ENCODE results near the gene MBTPS1.

MBTPS1 gene

DNA sequence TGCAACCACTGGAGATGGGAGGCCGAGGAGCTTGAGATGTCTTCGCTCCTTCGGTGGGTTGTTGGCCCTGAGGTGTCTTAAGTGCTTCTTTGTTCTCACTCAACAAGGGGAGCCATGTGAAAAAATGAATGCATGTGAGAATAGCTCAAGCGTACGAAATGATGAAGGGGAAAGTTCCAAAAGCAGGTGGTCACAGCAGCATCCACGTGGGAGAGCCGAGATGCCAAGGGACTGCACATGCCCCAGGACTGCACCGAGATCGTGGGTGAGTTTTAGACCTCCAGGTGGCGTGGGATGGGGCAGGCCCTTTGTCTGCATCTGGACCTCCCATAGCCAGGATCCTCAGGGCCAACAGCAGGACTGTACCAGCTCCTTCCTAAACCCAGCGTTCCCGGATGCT lies 82.2 kb downstream of the MBTPS1 start:
- DNase-seq (ENCODE audit: low read depth), result no peak

DNA sequence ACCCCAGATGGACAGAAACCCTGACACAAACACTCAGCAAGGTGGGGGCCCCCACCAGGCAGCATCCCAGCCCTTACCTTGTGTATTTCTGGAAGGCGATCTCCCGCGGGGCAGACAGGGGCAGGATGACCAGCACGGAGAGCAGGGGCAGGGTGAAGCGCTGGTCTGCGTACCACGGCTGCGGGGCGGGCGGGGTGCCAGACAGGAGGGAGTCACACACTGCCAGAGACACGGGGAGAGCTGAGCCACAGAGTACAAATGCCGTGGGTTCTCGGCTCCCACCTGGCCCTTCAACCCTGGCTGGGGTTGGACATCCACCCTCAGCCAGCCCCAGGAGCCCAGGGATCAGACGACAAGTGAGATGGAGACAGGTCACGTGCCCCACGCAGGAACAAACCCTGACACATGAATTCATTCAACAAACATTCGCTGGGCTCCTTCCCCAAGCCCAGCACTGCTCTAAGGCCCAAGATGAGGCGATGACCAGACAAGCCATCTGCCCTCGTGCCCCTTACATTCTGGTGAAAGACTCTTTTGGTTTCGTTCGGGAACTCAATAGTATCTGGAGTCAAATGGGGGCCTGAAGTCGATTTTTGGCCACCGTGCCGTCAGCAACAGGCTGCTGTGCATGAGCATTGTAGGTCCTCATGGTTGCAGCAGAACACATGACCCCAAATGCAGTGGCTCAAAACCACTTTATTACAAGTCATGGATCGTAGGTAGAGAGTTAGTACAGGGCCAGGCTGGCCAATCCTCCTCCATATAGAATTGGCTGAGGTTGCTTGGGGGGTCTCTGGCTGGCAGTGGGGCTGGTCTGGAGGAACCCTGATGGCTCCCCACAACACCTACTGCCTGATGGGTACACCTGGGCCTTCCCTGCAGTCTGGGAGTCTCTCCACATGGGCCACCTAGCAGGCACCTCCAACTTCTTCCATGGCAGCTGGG lies 83.2 kb downstream of the MBTPS1 start:
- no peak for DNase-seq (ENCODE audit: low read depth)

DNA sequence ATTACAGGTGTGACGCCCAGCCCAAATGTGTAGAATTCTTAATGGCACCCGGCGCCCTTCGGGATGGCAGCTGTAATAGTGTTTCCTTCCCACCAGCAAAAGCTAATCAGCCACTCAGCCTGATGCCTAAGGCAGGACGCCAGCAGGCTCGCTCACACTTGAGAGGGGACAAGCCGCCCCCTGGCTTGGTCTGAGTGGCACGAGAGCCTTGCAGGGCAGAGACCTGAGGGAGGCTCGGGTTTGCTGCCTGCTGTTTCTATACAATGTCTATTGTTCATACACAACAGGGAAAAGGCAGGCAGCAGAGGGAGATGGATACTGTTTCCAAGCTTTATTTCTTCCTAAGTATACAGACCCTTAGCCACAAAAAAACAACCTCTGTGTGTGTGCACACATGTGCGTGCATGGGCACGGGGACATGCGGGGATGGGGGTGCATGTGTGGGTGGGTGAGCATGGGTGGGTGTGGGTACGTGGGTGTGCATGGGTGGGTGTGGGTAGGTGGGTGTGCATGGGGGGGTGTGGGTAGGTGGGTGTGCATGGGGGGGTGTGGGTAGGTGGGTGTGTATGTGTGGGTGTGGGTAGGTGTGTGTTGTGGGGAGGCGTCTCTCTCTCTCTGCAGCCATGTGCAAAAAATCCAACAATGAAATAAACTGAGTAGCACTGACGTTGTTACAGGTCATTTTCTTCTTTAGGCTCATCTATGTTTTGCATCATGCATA lies 84.1 kb downstream of the MBTPS1 start:
- DNase-seq (ENCODE audit: low read depth), result no peak

DNA sequence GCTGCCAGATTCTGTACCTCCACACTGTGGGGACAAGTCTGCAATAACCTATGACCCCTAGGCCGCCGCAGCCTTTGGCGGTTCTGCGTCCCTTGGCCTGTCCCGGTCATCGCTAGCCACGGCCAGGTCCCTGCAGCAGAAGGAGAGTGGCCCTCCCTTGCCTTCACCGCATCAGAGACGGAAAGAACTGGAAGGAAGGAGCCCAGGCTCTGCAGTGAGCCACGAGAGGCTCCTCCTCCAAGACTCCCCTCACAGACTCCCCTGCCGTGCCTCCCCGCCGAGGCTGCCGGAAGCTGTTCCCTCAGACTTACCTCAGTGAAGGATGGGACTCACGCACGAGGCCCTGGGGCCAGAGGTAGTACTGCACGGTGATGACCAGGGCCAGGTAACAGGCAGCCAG lies 85.2 kb downstream of the MBTPS1 start:
- no peak for DNase-seq (ENCODE audit: low read depth)

DNA sequence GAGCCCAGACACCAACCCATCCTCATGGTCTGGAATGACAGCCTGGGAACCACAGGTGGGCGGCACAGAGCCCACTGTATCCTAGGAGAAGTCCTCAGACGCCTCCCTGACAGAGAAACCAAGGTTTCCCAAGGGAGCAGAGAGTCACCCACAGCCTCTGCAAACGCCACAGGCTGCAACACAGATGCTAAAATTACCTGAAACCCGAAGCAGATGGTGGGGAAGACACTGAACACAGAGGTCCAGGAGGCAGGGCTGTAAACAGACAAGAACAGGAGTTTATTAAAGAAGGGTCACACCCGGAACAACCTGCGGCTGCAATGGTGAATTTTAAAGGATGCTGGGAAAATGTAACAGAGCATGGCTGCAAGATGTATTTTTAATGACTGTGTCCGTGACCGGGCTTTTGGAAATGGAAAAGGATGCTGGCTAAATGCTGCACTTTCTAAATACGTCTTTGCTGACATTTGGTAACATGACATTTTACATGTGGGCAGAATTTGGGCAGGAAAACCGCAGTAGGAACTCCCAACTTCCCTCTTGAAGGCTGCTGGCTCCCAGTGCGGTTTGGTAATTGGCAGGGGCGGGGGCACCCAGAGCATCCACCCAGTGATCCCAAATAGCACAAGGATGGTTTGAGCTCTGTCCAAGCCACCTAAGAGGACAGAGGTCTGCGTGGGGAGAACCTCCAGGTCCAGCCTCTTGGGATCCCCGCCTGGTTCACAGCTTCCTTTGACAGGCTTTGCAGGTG lies 87.3 kb downstream of the MBTPS1 start:
- no peak for DNase-seq (ENCODE audit: low read depth)

DNA sequence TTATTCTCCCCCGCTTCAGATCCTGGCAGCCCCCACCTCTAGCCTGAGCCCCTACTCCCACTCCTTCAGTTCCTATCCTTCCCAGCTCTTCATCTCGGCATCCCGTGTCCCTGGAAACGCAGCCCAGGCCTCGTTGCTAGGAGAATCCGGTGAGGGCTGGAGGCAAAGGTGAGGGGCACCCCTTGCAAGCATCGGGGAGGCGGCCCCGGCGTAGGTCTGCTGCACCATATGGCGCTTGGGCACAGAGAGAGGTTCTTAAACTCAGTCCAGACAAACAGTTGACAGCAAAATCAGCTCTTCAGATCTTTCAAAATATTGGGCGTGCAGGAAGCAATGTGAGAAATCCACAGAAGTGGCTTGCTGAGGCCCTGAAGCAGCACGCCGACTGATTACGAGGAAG lies 89.1 kb downstream of the MBTPS1 start:
- DNase-seq (ENCODE audit: low read depth), result no peak

DNA sequence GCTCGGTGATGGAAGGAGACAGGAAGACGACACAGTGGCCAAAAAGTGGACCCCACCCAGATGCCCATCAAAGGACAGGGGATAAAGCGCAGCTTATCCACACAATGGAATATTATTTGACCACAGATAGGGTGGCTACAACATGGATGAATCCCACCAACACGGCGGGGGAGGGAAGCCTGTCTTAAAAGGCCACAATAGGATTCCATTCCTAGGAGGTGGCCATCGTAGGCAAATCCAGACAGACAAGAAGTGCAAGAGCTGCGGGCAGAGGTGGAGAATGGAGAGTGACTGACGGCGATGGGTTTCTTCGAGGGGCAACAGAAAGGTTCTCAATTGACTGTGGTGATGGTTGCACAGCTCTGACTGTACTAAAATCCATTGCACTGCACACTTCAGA lies 90.1 kb downstream of the MBTPS1 start:
- DNase-seq (ENCODE audit: low read depth), result no peak

DNA sequence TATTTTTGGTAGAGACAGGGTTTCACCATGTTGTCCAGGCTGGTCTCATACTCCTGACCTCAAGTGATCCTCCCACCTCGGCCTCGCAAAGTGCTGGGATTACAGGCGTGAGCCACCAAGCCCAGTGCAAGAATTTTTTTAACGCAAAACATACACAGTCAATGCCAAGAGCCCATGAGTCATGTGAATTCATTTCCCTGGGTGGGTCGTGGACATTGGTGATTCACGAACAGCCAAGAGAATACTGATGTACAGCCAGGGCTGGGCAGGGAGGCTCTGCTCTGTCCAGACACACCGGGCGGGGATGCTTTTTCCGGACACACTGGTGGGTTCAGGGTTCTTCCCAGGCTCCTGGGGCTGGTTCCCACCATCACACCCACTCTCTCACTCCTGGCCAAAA lies 91.9 kb downstream of the MBTPS1 start:
- DNase-seq (ENCODE audit: low read depth), result no peak

DNA sequence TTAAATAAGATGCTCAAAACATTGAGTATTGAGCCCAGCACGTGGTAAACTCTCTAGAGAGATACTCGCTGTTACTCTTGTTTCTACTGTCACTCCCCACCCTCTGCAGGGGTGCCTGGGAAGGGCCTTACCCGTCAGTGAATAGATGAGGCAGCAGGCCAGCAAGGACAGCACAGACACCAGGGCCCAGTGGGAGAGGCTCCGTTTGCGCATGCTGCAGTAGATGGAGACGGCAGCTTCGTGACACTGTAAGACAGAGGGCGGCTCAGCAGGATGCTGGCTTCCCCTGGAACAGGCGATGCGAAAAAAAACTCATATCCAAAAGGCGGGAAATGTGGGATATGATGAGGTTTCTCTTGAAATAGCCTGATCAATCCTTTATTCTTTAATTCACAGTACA lies 94.1 kb downstream of the MBTPS1 start:
- no peak for DNase-seq (ENCODE audit: low read depth)

DNA sequence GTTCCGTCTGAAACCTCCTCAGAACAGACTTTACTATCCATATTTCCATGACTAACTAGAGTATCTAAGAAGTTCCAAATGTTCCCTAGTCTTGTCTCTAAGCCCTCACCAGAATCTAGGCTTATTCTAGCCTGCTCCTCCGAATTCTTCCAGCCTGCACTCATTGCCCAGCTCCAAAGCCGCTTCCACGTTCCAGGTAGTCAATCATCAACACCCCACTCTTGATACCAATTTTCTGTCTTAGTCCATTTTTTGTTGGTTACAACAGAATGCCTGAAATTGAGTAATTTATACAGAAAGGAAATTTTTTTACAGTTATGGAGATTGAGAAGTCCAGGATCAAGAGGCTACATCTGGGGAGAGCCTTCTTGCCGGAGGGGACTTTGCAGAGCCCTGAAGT lies 95.3 kb downstream of the MBTPS1 start:
- DNase-seq (ENCODE audit: low read depth), result no peak

DNA sequence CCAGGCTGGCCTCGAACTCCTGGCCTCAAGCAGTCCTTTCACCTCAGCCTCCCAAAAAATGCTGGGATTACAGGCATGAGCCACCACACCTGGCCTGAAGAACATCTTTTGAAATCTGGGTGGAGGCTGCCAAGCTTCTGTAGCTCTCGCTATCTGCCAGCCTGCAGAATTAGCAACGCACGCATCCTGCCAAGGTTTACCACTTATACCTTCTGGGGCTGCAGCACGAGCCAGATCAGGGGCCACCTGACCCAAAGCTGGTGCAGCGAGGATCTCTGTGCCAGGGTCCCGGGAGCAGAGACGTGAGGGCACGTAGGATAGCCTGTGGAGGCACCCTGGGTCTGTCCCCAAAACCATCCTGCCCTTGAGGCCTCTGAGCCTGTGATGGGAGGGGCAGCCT lies 96.4 kb downstream of the MBTPS1 start:
- DNase-seq (ENCODE audit: low read depth), result no peak

DNA sequence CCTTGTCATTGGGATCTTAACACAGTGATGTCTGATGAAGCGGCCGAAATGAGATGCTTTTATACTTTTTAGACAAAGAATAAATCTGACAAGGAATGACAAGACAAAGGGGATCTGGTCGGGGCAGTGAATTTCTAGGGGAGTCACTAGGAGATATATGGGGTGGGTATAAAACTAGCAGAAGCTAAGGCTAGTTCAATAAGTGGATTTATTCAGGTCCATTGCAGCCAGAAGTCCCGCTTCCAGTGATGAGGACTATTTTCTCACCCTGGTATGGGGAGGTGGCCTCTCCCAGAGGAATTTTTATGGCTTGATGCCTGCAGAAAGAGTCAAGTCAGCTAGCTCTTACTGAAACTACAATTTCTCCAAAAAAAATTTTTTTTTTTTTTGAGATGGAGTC lies 98.0 kb downstream of the MBTPS1 start:
- DNase-seq (ENCODE audit: low read depth), result no peak

DNA sequence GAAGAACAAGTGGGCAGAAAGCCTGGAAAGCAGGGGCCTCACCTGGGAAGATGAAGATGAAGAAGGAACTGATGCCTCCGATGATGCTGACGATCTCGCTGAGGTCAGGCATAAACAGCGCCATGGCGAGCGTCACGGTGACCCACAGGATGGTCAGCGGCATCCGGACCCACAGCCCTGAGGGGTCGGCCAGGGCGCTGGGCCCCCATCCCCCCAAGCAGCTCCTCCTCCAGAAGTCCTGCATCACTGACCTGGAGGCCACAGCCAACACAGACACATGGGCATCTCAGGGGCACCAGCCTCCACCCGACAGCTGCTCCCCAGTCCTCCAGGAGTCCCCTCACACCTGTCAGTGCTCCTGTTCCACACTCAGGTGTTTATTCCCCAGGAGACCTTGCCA lies 100.3 kb downstream of the MBTPS1 start:
- DNase-seq (ENCODE audit: low read depth), result no peak

DNA sequence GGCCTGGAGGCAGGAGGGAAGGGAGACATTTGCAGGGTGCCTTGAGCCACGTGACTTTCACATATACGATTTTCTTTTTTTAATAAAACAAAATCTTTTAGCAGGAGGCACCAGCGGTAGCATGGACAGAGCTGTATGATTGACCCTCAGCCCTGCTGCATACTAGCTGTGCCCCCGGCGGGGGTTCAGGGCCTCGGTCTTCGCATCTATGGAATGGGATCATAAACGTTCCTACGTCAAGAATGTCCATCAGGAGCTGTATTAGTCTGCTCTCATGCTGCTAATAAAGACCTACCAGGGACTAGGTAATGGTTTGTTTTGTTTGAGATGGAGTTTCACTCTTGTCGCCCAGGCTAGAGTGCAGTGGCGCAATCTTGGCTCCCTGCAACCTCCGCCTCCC lies 101.3 kb downstream of the MBTPS1 start:
- no peak for DNase-seq (ENCODE audit: low read depth)

DNA sequence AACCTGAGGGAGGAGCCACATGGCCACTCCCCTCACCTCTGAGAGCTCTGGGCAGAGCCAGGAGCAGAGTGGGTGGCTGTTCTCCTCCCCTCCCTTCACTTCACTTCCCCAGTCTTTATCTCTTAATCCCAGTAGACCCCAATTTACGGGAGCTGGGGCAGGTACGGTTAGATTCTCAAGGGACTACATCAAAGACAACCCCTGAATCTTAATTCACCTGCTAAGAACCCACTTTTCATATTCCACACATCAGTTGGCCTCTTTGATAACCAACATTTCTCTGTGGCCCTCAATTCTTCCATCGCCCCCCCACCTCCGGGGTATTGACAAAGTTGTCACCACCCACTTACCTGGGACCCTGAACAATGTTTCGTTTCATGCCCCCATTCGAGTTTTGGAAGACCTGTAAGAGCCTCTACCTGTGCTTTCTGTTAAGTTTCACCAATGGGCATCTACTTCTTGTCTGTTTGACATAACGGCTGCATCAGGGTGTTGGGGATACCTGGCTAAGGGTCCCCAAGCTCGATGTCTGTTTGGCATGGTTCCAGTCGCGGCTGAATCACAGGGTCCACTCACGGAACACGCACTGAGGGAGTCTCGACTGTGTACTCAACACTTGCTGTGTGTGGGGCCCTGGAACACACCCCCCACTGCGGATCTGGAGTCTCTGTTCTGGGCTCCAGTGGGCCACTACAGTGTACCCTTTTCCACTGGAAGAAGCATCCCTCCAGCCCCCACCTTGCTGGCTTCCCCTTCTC lies 102.0 kb downstream of the MBTPS1 start:
- DNase-seq (ENCODE audit: low read depth), result no peak

DNA sequence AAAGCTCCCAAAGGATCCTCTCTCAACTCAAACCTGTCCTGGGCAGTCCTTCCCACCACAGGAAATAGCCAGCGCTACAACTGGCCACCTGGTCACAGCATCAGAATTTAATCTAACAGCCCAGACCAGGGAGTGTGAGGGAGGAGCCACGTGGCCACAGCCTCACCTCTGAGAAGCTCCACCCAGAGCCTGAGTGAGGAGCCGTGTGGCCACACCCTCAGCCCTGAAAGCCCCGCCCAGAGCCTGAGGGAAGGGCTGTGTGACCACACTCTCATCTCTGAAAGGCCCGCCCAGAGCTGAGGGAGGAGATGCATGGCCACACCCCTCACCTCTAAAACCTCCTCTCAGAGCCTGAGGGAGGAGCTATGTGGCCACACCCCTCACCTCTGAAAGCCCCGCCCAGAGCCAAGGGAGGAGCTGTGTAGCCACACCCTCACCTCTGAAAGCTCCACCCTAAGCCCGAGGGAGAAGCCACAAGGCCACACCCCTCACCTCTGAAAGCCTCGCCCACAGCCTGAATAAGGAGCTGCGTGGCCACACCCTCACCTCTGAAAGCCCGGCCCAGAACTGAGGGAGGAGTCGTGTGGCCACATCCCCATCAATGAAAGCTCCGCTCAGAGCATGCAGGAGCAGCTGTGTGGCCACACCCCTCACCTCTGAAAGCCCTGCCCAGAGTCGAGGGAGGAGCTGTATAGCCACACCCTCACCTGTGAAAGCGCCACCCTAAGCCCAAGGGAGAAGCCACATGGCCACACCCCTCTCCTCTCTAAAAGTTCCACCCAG lies 102.8 kb downstream of the MBTPS1 start:
- DNase-seq (ENCODE audit: low read depth), result peak; percentile 47

DNA sequence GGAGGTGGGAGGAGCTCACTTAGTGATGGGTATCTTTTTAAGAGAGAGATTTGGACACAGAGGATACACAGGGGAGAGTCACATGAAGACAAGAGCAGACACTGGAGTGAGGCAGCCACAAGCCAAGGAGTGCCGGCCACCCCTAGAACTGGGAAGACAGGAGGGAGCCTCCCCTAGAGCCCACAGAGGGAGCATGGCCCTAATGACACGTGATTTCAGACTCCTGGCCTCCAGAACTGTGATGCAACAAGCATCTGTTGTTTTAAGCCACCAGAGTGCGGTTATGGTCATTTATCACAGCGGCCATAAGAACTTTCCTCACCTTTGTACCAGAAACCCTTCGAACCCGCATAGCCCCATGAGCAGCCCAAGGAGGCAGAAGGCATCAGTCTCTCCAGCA lies 107.5 kb downstream of the MBTPS1 start:
- no peak for DNase-seq (ENCODE audit: low read depth)

DNA sequence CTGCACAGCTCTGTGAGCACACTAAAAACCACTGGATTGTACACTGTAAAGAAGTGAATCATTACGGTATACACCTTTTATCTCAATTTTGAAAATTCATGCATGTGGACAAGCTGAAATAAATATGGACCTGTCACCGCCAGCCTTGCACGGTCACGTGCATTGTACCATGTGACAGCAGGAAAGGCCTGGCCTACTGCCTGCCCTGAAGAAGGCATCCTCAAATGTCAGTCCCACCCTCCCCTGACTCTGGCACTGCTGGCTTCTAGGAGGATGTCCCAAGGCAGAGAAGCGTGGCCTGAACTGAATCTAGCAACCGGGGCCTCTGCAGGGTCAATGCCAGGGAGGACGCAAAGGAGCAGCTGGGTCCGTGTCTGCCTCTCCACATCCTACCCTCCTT lies 108.8 kb downstream of the MBTPS1 start:
- no peak for DNase-seq (ENCODE audit: low read depth)

DNA sequence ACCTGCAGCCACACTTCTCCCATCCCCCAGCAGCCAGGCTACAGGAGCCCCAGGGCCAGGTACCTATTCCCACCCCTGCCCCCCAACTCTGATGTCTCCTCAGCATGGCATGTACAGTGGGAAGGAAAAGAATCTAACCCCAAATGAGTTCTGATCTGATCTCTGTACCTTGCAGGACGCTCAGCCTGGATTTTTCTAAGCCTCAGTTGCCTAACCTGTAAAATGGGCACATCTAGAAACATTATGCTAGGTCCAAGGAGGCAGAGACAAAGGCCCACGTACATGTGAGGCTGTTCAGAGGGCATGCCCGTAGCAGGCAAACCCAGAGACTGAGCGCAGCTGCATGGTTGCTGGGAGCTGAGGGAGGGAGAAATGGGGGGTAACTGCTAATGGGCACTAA lies 109.2 kb downstream of the MBTPS1 start:
- no peak for DNase-seq (ENCODE audit: low read depth)

DNA sequence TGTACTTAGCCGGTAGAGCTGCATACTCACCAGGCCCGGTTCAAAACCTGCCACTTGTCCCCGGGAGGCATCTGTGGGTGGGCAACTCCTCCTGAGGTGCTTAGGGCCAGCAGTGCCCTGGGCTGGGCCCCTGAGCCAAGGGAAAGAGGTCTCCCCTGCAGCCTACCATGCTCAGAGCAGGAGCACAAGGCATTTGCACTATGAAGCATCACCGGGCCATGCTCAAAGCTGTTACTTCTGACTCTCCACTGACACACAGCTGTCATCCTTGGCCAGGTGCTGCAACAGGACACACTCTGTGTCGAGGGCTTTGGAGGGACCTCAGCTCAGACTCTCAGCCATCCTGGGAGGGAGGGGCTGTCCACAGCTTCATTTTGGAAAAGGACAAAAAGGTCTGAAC lies 111.4 kb downstream of the MBTPS1 start:
- no peak for DNase-seq (ENCODE audit: low read depth)

DNA sequence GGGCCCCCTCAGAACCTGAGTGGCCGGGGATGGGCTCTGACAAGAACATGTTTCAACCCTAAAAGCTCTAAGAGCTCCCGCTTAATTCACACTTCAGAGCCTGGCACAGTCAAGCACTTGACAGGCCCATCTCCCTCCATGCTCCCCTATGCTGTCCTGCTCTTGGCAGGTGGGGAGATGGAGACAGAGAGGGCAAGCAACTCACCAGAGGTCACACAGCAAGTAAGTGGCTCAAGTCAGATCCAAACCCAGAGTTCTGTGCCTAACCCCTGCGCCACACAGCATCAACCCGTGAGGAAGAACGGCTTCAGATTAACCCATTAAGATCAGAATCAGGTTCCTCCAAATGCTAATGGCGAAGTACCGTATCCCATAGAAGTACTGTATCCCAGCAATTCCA lies 112.3 kb downstream of the MBTPS1 start:
- DNase-seq (ENCODE audit: low read depth), result no peak
